Neutrophil (primary cell): ENCODE data around the gene HMGA1.
A peak's percentile ranks its signal among the peaks of the same experiment; 100 is the strongest.
"Not testable (repeated sequence)": the region's sequence is repeated elsewhere in the genome, so short reads cannot be mapped to it uniquely, and the experiment has no call there.

ENCODE experiments used
- H3K27ac ChIP-seq: fragments of 200-600 bp; sonication (generic); 2 replicates; pipeline ENCODE4 v1.5.1; 2016; ENCODE audit warnings: mild to moderate bottlenecking, moderate library complexity
- H3K27me3 ChIP-seq: fragments of 200-600 bp; sonication (generic); 2 replicates; pipeline ENCODE4 v1.6.0; 2016; ENCODE audit warnings: mild to moderate bottlenecking
- H3K36me3 ChIP-seq: fragments of 200-600 bp; sonication (generic); 2 replicates; pipeline ENCODE4 v1.5.1; 2017
- H3K4me1 ChIP-seq, 2 experiments: fragments of 200-600 bp in 1 of 2; sonication (generic) in 1 of 2; 1 replicate in 1 of 2; 2 replicates in 1 of 2; pipeline versions ENCODE4 v1.5.1 to v1.6.1; 2013 to 2016; ENCODE audit warnings: low read depth in 1 of 2, low read length in 1 of 2, mild to moderate bottlenecking in 1 of 2, moderate library complexity in 1 of 2; ENCODE audit not compliant: control insufficient read depth in 1 of 2, insufficient read depth in 1 of 2
- H3K4me3 ChIP-seq, 2 experiments: fragments of 200-600 bp in 1 of 2; sonication (generic) in 1 of 2; 1 replicate in 1 of 2; 2 replicates in 1 of 2; pipeline ENCODE4 v1.5.1; 2013 to 2016; ENCODE audit warnings: low read depth in 1 of 2, low read length in 1 of 2, mild to moderate bottlenecking in 1 of 2, moderate library complexity in 1 of 2
- H3K9me3 ChIP-seq: fragments of 200-600 bp; sonication (generic); 2 replicates; pipeline ENCODE4 v1.5.1; 2016
- TF ChIP-seq, protein P1 (sequence below): fragments of 200-600 bp; sonication (generic); IDR thresholded peaks from 2 replicates; pipeline ENCODE4 v1.5.1; 2016; ENCODE audit warnings: antibody characterized with exemption

Gene HMGA1

DNA sequence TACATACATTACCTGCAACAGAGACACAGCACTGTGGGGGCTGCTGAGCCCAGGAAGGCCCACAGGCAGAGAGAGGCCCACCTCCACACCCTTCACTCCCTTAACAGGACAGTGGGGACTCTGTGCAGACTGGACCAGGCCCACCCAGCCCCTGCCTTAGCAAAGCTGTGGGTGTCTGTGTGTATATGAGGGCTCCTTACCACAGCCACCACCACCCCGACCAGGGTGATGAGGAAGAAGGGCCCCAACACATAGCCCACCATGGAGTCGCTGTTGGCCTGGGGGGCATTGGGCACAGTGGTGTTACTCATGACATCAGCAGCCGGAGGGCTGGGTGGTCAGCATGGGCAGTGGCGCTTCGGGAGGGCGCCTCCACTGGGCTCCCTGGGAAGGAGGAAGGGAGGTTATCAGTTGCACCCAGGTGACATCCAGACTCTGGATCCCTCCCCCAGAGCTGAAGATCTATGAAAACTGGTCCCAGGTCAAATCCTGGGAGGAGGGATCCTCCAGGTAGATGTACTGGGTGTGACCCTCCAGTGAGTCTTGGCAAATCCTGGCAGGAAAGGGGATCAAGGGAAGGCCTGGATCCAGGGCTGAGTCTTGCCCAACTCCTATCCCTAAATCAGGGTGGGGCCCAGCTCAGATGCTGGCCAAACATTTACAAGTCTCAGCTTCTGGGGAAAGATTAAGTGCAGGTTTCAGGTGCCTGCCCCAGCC is 11.0 kb downstream of the HMGA1 start:
- no peaks in the 10 kb centered on the region for H3K9me3 ChIP-seq
- no peaks in the 10 kb centered on the region for H3K27me3 ChIP-seq
- peaks cover 14% of the 10 kb centered on the region for H3K36me3 ChIP-seq
- H3K4me1 ChIP-seq: peaks cover 40 to 50% of the 10 kb centered on the region in 2 experiments
- TF ChIP-seq, protein P1, sequence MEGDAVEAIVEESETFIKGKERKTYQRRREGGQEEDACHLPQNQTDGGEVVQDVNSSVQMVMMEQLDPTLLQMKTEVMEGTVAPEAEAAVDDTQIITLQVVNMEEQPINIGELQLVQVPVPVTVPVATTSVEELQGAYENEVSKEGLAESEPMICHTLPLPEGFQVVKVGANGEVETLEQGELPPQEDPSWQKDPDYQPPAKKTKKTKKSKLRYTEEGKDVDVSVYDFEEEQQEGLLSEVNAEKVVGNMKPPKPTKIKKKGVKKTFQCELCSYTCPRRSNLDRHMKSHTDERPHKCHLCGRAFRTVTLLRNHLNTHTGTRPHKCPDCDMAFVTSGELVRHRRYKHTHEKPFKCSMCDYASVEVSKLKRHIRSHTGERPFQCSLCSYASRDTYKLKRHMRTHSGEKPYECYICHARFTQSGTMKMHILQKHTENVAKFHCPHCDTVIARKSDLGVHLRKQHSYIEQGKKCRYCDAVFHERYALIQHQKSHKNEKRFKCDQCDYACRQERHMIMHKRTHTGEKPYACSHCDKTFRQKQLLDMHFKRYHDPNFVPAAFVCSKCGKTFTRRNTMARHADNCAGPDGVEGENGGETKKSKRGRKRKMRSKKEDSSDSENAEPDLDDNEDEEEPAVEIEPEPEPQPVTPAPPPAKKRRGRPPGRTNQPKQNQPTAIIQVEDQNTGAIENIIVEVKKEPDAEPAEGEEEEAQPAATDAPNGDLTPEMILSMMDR: no peak
- H3K27ac ChIP-seq: peak overlapping the region; percentile 96
- H3K4me3 ChIP-seq: peak overlapping the region; percentile 87 to 92

DNA sequence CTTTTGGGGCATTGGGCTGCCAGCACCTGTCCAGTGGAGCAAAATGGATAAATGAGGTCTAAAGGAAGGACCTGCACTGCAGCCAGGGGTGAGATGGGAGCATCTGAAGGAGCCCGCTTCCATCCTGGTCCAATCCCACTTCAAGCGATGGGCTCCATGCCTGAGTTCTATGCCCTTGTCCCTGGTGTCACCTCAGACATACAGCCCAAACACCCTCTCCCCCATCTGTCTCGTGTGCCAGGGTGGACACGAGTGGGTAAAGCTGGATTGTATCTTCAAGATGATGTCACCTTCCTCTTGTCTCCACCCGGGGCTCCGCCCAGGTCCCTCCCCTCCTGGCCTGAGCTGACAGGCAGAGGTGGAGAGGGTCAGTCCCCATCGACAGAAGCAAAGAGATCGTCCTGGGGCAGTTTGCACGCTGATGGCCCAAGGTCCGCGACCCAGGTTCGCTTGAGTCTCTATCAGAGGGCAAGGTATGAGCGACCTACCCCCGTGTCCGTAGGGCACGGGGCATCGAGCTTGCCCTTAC is 11.6 kb downstream of the HMGA1 start:
- Histone ChIP-seq H3K4me1 (peaks cover 40 to 50% of the 10 kb centered on the region in 2 experiments), H3K36me3 (peaks cover 14% of the 10 kb centered on the region), H3K27me3 (no peaks in the 10 kb centered on the region), H3K9me3 (no peaks in the 10 kb centered on the region), H3K4me3 (peak overlapping the region; percentile 87 to 92), H3K27ac (peak overlapping the region; percentile 96)
- TF ChIP-seq, protein P1: no peak

DNA sequence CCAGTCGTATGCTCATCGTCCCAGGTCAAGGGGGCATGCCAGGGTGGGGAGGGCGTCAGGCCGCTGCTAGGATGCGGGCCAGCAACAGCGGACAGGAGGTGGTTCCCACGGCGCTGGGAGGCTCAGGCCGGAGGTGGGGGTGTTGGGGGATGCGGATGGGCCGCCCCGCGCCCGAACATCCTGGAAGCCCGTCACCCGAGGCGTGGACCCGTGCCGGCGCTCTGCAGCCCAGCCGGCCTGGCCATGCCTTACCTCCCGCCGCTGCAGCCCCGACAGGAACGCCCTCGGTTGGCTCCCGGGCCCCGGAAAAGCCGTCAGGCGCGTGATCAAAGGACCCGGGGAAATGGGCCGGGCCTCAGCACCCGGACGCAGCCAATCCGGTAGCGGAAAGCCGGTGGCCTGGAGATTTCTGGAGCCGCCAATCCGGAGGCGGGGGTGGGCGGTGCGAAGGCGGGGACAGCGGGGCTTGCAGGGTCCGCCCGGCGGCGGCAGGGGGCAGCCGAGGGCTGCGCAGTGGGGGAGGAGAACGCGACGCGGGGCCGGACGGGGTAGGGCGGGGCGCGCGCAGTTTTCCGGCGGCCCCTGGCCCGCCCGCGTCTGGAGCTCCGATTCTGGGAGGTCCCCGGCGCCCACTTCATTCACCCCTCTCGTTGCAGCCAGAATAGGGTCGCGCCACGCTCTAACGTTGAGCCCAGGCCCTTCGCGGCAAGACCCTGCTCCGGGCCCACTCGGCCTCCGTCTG is 12.2 kb downstream of the HMGA1 start, which contains the start of gene SMIM29:
Gene SMIM29, minus strand, starts transcription at position 280 of the 742 bp plus-strand sequence. CDS start 1,215 bp downstream, outside the sequence.
- Histone ChIP-seq H3K27ac (peak within 1 kb of the TSS; percentile 96), H3K36me3 (peaks cover 14% of the 10 kb centered on the region), H3K27me3 (no peaks in the 10 kb centered on the region), H3K4me3 (peak within 1 kb of the TSS; percentile 87 to 92), H3K9me3 (no peaks in the 10 kb centered on the region), H3K4me1 (peaks cover 40 to 48% of the 10 kb centered on the region in 2 experiments)
- TF ChIP-seq, protein P1: peak; percentile 100

DNA sequence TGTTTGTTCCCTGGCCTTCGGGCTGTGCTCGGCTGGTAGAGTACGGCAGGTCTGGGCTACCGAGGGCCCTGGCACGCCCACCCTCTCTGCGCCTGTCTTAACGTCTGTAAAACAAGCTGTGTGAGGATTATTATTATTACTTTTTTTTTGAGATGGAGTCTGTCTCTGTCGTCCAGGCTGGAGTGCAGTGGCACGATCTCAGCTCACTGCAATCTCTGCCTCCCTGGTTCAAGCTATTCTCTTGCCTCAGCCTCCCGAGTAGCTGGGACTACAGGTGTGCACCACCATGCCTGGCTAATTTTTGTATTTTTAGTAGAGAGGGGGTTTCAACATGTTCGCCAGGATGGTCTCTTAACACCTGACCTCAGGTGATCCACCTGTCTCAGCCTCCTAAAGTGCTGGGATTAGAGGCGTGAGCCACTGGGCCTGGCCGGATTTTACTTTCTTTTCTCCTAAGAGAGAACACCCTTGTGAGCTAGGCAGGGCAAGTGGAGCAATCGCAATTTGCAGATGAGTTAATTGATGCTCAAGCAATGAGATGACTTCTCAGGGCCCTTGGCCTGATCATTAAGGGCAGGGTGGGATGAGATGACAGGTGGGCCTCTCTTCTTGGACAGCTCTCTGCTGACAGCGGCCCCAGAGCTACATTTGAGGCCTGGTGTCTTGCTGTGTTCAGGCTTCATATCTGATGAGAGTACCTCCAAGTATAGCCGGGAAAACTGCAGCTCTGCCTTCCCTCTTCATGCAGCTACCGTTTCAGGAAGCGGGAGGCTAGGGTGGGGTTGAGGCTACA is 13.0 kb downstream of the HMGA1 start:
- Histone ChIP-seq H3K9me3 (no peaks in the 10 kb centered on the region), H3K4me3 (peak overlapping the region; percentile 87 to 92), H3K4me1 (peaks cover 40 to 41% of the 10 kb centered on the region in 2 experiments), H3K27ac (peak overlapping the region; percentile 96), H3K27me3 (no peaks in the 10 kb centered on the region), H3K36me3 (peaks cover 14% of the 10 kb centered on the region)
- TF ChIP-seq, protein P1: no peak

DNA sequence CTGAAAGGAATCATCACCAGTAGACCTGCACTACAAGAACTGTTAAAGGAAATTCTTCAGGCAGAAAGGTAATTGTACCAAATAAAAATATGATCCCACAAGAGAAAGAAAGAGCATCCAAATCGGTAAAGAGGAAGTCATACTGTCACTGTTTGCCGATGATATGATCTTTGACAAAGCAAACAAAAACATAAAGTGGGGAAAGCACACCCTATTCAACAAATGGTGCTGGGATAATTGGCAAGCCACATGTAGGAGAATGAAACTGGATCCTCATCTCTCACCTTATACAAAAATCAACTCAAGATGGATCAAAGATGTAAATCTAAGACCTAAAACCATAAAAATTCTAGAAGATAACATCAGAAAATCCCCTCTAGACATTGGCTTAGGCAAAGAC is 15.7 kb downstream of the HMGA1 start:
- H3K9me3 ChIP-seq, H3K36me3 ChIP-seq, H3K27ac ChIP-seq, H3K27me3 ChIP-seq, H3K4me3 ChIP-seq: not testable (repeated sequence)
- H3K4me1 ChIP-seq: peaks cover 39 to 40% of the 10 kb centered on the region in 2 experiments
